Measurements from ENCODE around the gene PKNOX2. TPM values are rescaled to one million over a fixed set of nuclear protein-coding genes. Genes with fewer than 3 reads are reported as not detected.
A peak's percentile ranks its signal among the peaks of the same experiment; 100 is the strongest.

Gene PKNOX2
- total and polyA plus RNA-seq, 9 of the 15 experiments (the other 6 are each of a cell fraction or from before 2014, with no cell fraction given) = not detected

GRCh38 chr11:125404811-125405790, 240.6 kb downstream of the PKNOX2 start (continued):
- TF ChIP-seq BMI1 (IDR thresholded peaks at IDR 0.05; ENCODE audit: low read length) (0 out of 2 replicates have a peak, but pooled peaks have one; percentile 11), MGA (IDR thresholded peaks at IDR 0.05) (peak; percentile 71), SMC3 (conservative IDR thresholded peaks at IDR 0.05; ENCODE audit: insufficient read depth, low read depth, low read length) (peak; percentile 77), REST (IDR thresholded peaks at IDR 0.05; ENCODE audit: borderline replicate concordance) (peak; percentile 31; the same call in 1 of the 2 replicates), REST (CRISPR knock-in tag; IDR thresholded peaks at IDR 0.05; ENCODE audit: low read depth) (no peak), ZNF707 (CRISPR knock-in tag; conservative IDR thresholded peaks at IDR 0.05) (peak; percentile 75)
